Measurements from ENCODE around the gene SFXN4. TPM values are rescaled to one million over a fixed set of nuclear protein-coding genes. Genes with fewer than 3 reads are reported as not detected.

The SFXN4 gene
- total and polyA plus RNA-seq, 2 of the 13 experiments (the other 11 are each of a cell fraction or from before 2014, with no cell fraction given) = 47.7 to 64.9 TPM

GRCh38 chr10:119208553-119208940 is 43.0 kb upstream of the SFXN4 start:
- intact Hi-C loops (cut with micrococcal nuclease; ENCODE audit: unreplicated experiment) = loop anchor here (2.0 kb wide), 1 partner anchor 114 kb away; no protein-coding TSS in a partner anchor
- no peak for FAIRE-seq
- peaks cover 37% of the 10 kb centered on the region for H3K79me2 ChIP-seq (ENCODE audit: insufficient read depth, low read length)
- peak overlapping the region; percentile 99 for H3K4me2 ChIP-seq (ENCODE audit: low read depth, low read length)
- peak overlapping the region; percentile 71 for H3K27ac ChIP-seq (ENCODE audit: extremely low read length, insufficient read depth, low read length)
- no peak for ATAC-seq
- ChIA-PET POLR2A (interaction anchor here (1.5 to 5.2 kb wide), 4 partner anchors 14 to 114 kb away, joined by 8 to 44 read pairs (median 22); no protein-coding TSS in a partner anchor), CTCF (ENCODE audit: low intra/inter-chr PET ratio, low total read pairs) (no interaction called here)
- peaks cover 0 to 6% of the 10 kb centered on the region in 2 experiments; a peak in 2 of 5 replicates for H3K36me3 ChIP-seq (replicated peaks in 1 of 2; ENCODE audit: control insufficient read depth in 1 of 2, insufficient read depth in 2 of 2, low read length in 2 of 2)
- peaks cover 47% of the 10 kb centered on the region for H3K4me1 ChIP-seq (ENCODE audit: insufficient read depth, low read length)
- WGBS (ENCODE audit: low lambda C conversion rate) = 0% methylated on average over 3 of the region's 3 CpGs
- in situ Hi-C loops (cut with HindIII; ENCODE audit: extremely low pct_ligation_motif_present, low pct_unique_long_range_greater_than_20kb) = no loop called here
- H3K27me3 ChIP-seq (ENCODE audit: control insufficient read depth in 1 of 2, insufficient read depth in 2 of 2, low read length in 2 of 2) = no peaks in the 10 kb centered on the region; a peak in 2 of 5 replicates
- no peak for TF ChIP-seq KDM4B (CRISPR knock-in tag; IDR thresholded peaks at IDR 0.05)
- no peak for TF ChIP-seq SIN3B (IDR thresholded peaks at IDR 0.05; ENCODE audit: low read length)
- no peak for TF ChIP-seq ZNF772 (CRISPR knock-in tag; IDR thresholded peaks at IDR 0.05)
- H3K4me3 ChIP-seq (replicated peaks in 1 of 3; ENCODE audit: insufficient read depth in 1 of 3, low read depth in 2 of 3, low read length in 3 of 3) = peak overlapping the region; percentile 75 to 97 (median 95)
- H3K9ac ChIP-seq (ENCODE audit: insufficient read depth, low read depth, low read length) = peak overlapping the region; percentile 71
- no TSS peak for BruUV-seq (replicated peaks)
- no peak for DNase-seq (ENCODE audit: low spot score)
- no peaks in the 10 kb centered on the region for H4K20me1 ChIP-seq (ENCODE audit: insufficient read depth, low read length)
- no peak overlapping the region for H2AFZ ChIP-seq (ENCODE audit: low read length)
- no peaks in the 10 kb centered on the region for H3K9me3 ChIP-seq (ENCODE audit: low read length)

DNA sequence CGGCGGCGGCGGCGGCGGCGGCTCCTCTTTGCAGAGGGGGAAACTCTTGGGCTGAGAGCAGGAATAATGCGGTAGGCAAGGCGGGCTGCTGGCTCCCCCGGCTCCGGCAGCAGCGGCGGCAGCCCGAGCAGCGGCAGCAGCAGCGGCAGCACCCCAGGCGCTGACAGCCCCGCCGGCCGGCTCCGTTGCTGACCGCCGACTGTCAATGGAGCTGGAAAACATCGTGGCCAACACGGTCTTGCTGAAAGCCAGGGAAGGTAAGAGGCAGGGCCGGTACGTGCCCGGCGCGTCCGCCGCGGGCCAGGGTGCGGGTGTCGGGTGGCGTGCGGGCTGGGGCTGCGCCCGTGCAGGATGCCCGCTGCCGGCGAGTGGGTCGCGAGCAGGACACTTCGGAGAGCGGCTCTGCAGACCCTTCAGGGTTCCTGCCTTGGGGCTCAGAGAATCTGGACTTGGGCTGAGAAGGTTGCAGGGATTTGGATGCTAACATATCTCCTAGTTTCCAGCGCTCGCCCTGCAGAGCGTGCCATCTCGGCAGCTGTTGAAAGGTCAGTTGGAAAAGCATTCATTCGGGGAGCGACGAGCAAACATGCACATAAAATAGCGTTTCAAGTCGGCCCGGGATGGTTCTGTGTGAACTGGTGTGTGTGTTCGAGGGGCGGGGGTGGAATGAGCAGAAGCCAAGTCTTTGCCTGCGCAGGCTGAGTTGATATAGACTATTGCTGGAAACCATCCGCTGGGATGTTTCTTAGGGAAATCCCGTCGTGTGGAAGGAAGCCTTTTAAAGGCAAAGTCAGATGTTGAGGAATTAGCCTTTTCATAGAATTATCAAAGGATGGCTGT is 42.4 kb upstream of the SFXN4 start:
- intact Hi-C loops (cut with micrococcal nuclease; ENCODE audit: unreplicated experiment) = loop anchor here (2.0 kb wide), 1 partner anchor 115 kb away; no protein-coding TSS in a partner anchor
- in situ Hi-C loops (cut with HindIII; ENCODE audit: extremely low pct_ligation_motif_present, low pct_unique_long_range_greater_than_20kb) = no loop called here
- Histone ChIP-seq H3K27ac (ENCODE audit: extremely low read length, insufficient read depth, low read length) (peak overlapping the region; percentile 71), H3K4me3 (replicated peaks in 1 of 3; ENCODE audit: insufficient read depth in 1 of 3, low read depth in 2 of 3, low read length in 3 of 3) (peak overlapping the region; percentile 75 to 97 (median 95)), H3K4me1 (ENCODE audit: insufficient read depth, low read length) (peaks cover 53% of the 10 kb centered on the region), H3K36me3 (replicated peaks in 1 of 2; ENCODE audit: control insufficient read depth in 1 of 2, insufficient read depth in 2 of 2, low read length in 2 of 2) (peaks cover 0 to 6% of the 10 kb centered on the region in 2 experiments; a peak in 2 of 5 replicates), H3K79me2 (ENCODE audit: insufficient read depth, low read length) (peaks cover 37% of the 10 kb centered on the region), H3K27me3 (ENCODE audit: control insufficient read depth in 1 of 2, insufficient read depth in 2 of 2, low read length in 2 of 2) (no peaks in the 10 kb centered on the region; a peak in 2 of 5 replicates), H2AFZ (ENCODE audit: low read length) (no peak overlapping the region), H3K4me2 (ENCODE audit: low read depth, low read length) (peak overlapping the region; percentile 99), H4K20me1 (ENCODE audit: insufficient read depth, low read length) (no peaks in the 10 kb centered on the region), H3K9me3 (ENCODE audit: low read length) (no peaks in the 10 kb centered on the region), H3K9ac (ENCODE audit: insufficient read depth, low read depth, low read length) (peak overlapping the region; percentile 71)
- ATAC-seq (peak; percentile 52), DNase-seq (ENCODE audit: low spot score) (peak; percentile 65), FAIRE-seq (peak; percentile 72)
- ChIA-PET POLR2A (interaction anchor here (0.6 to 5.2 kb wide), 20 partner anchors 10 to 237 kb away, joined by 3 to 51 read pairs (median 5); no protein-coding TSS in a partner anchor), CTCF (ENCODE audit: low intra/inter-chr PET ratio, low total read pairs) (interaction anchor here (1.6 to 2.5 kb wide), 2 partner anchors 209 to 237 kb away, joined by 7 to 14 read pairs; no protein-coding TSS in a partner anchor)
- BruUV-seq (replicated peaks) = no TSS peak
- WGBS (ENCODE audit: low lambda C conversion rate) = 2% methylated on average over 27 of the region's 62 CpGs
- TF ChIP-seq AGO2 (optimal IDR thresholded peaks at IDR 0.05; ENCODE audit: low read depth, low read length) = peak; percentile 41
- TF ChIP-seq YEATS4 (CRISPR knock-in tag; IDR thresholded peaks at IDR 0.05; ENCODE audit: borderline replicate concordance) = peak; percentile 26; the same call in 1 of the 2 replicates
- no peak for TF ChIP-seq CREB1 (IDR thresholded peaks at IDR 0.05)
- no peak for TF ChIP-seq CREB1 (CRISPR knock-in tag; IDR thresholded peaks at IDR 0.05)
- 0 out of 2 replicates have a peak, but pooled peaks have one; percentile 27 for TF ChIP-seq ZNF891 (CRISPR knock-in tag; IDR thresholded peaks at IDR 0.05)
- peak; percentile 31; the same call in 1 of the 2 replicates for TF ChIP-seq ZBTB38 (CRISPR knock-in tag; IDR thresholded peaks at IDR 0.05)
- peak; percentile 36; the same call in 1 of the 2 replicates for TF ChIP-seq SIN3A (IDR thresholded peaks at IDR 0.05; ENCODE audit: borderline replicate concordance, low read depth, low read length)
- no peak for TF ChIP-seq BRD4 (CRISPR knock-in tag; IDR thresholded peaks at IDR 0.05)
- 0 out of 2 replicates have a peak, but pooled peaks have one; percentile 14 for TF ChIP-seq ETV6 (CRISPR knock-in tag; conservative IDR thresholded peaks at IDR 0.05)
- TF ChIP-seq ZSCAN5A (CRISPR knock-in tag; IDR thresholded peaks at IDR 0.05; ENCODE audit: borderline replicate concordance) = 0 out of 2 replicates have a peak, but pooled peaks have one; percentile 33
